ENCODE measurements around the gene ZNF311. TPM values are rescaled to one million over a fixed set of nuclear protein-coding genes. Genes with fewer than 3 reads are reported as not detected.
"Not testable (repeated sequence)": the region's sequence is repeated elsewhere in the genome, so short reads cannot be mapped to it uniquely, and the experiment has no call there.

Gene ZNF311
- total and polyA plus RNA-seq, 2 experiments from 2014 or later = 0.57 to 1.3 TPM

GRCh38 chr6:28960846-28961500 is 44.1 kb downstream of the ZNF311 start:
- 84% methylated on average over 4 of the region's 4 CpGs for WGBS (ENCODE audit: low lambda C conversion rate, missing lambda C conversion rate)
- Histone ChIP-seq H4K20me1 (ENCODE audit: insufficient read depth, poor library complexity, severe bottlenecking) (no peaks in the 10 kb centered on the region), H3K27ac (no peak overlapping the region)

GRCh38 chr6:28958561-28959243 is 46.4 kb downstream of the ZNF311 start:
- H3K27me3 ChIP-seq; H3K36me3 ChIP-seq (replicated peaks; ENCODE audit: insufficient read depth, low read depth); H4K20me1 ChIP-seq (ENCODE audit: insufficient read depth, poor library complexity, severe bottlenecking); H3K9me3 ChIP-seq (ENCODE audit: low read depth); H3K4me1 ChIP-seq (ENCODE audit: insufficient read depth); H2AFZ ChIP-seq; H3K4me2 ChIP-seq; H3K27ac ChIP-seq; H3K9me2 ChIP-seq (replicated peaks; ENCODE audit: insufficient read depth); H3K79me2 ChIP-seq; H3K4me3 ChIP-seq; DNase-seq (ENCODE audit: low spot score): not testable (repeated sequence)
- 91% methylated on average over 13 of the region's 13 CpGs for WGBS (ENCODE audit: low lambda C conversion rate, missing lambda C conversion rate)

More at GRCh38 chr6:28960846-28961500, 44.1 kb downstream of the ZNF311 start:
- TF ChIP-seq EZH2 (IDR thresholded peaks at IDR 0.05; ENCODE audit: borderline replicate concordance) (no peak), EZH2phosphoT487 (IDR thresholded peaks at IDR 0.05; ENCODE audit: low read depth, severe bottlenecking, unreplicated experiment) (no peak)
- TF ChIP-seq, protein P1, sequence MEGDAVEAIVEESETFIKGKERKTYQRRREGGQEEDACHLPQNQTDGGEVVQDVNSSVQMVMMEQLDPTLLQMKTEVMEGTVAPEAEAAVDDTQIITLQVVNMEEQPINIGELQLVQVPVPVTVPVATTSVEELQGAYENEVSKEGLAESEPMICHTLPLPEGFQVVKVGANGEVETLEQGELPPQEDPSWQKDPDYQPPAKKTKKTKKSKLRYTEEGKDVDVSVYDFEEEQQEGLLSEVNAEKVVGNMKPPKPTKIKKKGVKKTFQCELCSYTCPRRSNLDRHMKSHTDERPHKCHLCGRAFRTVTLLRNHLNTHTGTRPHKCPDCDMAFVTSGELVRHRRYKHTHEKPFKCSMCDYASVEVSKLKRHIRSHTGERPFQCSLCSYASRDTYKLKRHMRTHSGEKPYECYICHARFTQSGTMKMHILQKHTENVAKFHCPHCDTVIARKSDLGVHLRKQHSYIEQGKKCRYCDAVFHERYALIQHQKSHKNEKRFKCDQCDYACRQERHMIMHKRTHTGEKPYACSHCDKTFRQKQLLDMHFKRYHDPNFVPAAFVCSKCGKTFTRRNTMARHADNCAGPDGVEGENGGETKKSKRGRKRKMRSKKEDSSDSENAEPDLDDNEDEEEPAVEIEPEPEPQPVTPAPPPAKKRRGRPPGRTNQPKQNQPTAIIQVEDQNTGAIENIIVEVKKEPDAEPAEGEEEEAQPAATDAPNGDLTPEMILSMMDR (IDR thresholded peaks at IDR 0.05; ENCODE audit: poor library complexity) = no peak
- Histone ChIP-seq H3K4me1 (ENCODE audit: insufficient read depth) (no peaks in the 10 kb centered on the region), H3K9me2 (replicated peaks; ENCODE audit: insufficient read depth) (no peaks in the 10 kb centered on the region), H3K36me3 (replicated peaks; ENCODE audit: insufficient read depth, low read depth) (no peaks in the 10 kb centered on the region), H3K27me3 (no peaks in the 10 kb centered on the region), H3K4me2 (no peak overlapping the region), H3K9me3 (ENCODE audit: low read depth) (no peaks in the 10 kb centered on the region), H3K4me3 (no peak overlapping the region), H2AFZ (no peak overlapping the region), H3K79me2 (no peaks in the 10 kb centered on the region)
- no peak for DNase-seq (ENCODE audit: low spot score)

DNA sequence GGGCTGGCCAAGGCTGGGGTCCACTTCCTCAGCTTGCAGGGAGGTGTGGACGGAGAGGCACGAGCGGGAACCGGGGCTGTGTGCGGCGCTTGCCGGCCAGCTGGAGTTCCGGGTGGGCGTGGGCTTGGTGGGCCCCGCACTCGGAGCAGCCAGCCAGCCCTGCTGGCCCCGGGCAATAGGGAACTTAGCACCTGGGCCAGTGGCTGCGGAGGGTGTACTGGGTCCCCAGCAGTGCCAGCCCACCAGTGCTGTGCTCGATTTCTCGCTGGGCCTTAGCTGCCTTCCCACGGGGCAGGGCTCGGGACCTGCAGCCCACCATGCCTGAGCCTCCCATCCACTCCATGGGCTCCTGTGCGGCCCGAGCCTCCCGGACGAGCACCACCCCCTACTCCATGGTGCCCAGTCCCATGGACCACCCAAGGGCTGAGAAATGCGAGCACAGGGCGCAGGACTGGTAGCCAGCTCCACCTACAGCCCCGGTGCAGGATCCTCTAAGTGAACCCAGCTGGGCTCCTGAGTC is 47.3 kb downstream of the ZNF311 start:
- H2AFZ ChIP-seq; H3K4me3 ChIP-seq; H3K36me3 ChIP-seq (replicated peaks; ENCODE audit: insufficient read depth, low read depth); H3K79me2 ChIP-seq; H3K27ac ChIP-seq; H3K9me2 ChIP-seq (replicated peaks; ENCODE audit: insufficient read depth); H3K9me3 ChIP-seq (ENCODE audit: low read depth); DNase-seq (ENCODE audit: low spot score); H3K27me3 ChIP-seq; H3K4me2 ChIP-seq; H3K4me1 ChIP-seq (ENCODE audit: insufficient read depth); H4K20me1 ChIP-seq (ENCODE audit: insufficient read depth, poor library complexity, severe bottlenecking): not testable (repeated sequence)
- 99% methylated on average over 24 of the region's 24 CpGs for WGBS (ENCODE audit: low lambda C conversion rate, missing lambda C conversion rate)

- H3K27ac ChIP-seq = no peak overlapping the region
- H3K36me3 ChIP-seq (replicated peaks; ENCODE audit: insufficient read depth, low read depth) = no peaks in the 10 kb centered on the region
- H3K9me3 ChIP-seq (ENCODE audit: low read depth) = no peaks in the 10 kb centered on the region
- WGBS (ENCODE audit: low lambda C conversion rate, missing lambda C conversion rate) = 85% methylated on average over 3 of the region's 3 CpGs
- no peaks in the 10 kb centered on the region for H3K4me1 ChIP-seq (ENCODE audit: insufficient read depth)
- no peak overlapping the region for H3K4me3 ChIP-seq
- no peaks in the 10 kb centered on the region for H3K79me2 ChIP-seq
- no peak overlapping the region for H2AFZ ChIP-seq
- H3K9me2 ChIP-seq (replicated peaks; ENCODE audit: insufficient read depth) = no peaks in the 10 kb centered on the region
- TF ChIP-seq EZH2phosphoT487 (IDR thresholded peaks at IDR 0.05; ENCODE audit: low read depth, severe bottlenecking, unreplicated experiment) = no peak
- TF ChIP-seq EZH2 (IDR thresholded peaks at IDR 0.05; ENCODE audit: borderline replicate concordance) = no peak
- TF ChIP-seq, protein P1 (IDR thresholded peaks at IDR 0.05; ENCODE audit: poor library complexity) = no peak
- H3K27me3 ChIP-seq = no peaks in the 10 kb centered on the region
- H3K4me2 ChIP-seq = no peak overlapping the region
- H4K20me1 ChIP-seq (ENCODE audit: insufficient read depth, poor library complexity, severe bottlenecking) = no peaks in the 10 kb centered on the region
- DNase-seq (ENCODE audit: low spot score) = no peak
These were observed 48.8 kb downstream of the ZNF311 start for GRCh38 chr6:28956331-28956730.

All from hepatocyte (in vitro differentiated cells).